ENCODE data around the gene WLS.
"Not testable (repeated sequence)": the region's sequence is repeated elsewhere in the genome, so short reads cannot be mapped to it uniquely, and the experiment has no call there.

WLS gene

GRCh38 chr1:68232289-68233148 lies at the start of gene WLS:
WLS (minus strand) TSS chr1:68232523; CDS start chr1:68232299, 224 bp downstream.
- DNase-seq: no peak

- DNase-seq: no peak
Observed at GRCh38 chr1:68280286-68280685, 48.0 kb upstream of the WLS start.

- DNase-seq: no peak
Observed at GRCh38 chr1:68279846-68280245, 47.5 kb upstream of the WLS start.

GRCh38 chr1:68278221-68278620 lies 45.9 kb upstream of the WLS start:
- no peak for DNase-seq

GRCh38 chr1:68276448-68276847 lies 44.1 kb upstream of the WLS start:
- DNase-seq: no peak

GRCh38 chr1:68273530-68273929 lies 41.2 kb upstream of the WLS start:
- DNase-seq: no peak

GRCh38 chr1:68271596-68271995 lies 39.3 kb upstream of the WLS start:
- no peak for DNase-seq

- DNase-seq: no peak
Observed at GRCh38 chr1:68270951-68271350, 38.6 kb upstream of the WLS start.

GRCh38 chr1:68269637-68270430 lies 37.5 kb upstream of the WLS start:
- no peak for DNase-seq

- no peak for DNase-seq
Observed at GRCh38 chr1:68268896-68269483, 36.7 kb upstream of the WLS start.

- not testable (repeated sequence) for DNase-seq
Observed at GRCh38 chr1:68256824-68257223, 24.5 kb upstream of the WLS start.

GRCh38 chr1:68255301-68255700 lies 23.0 kb upstream of the WLS start:
- no peak for DNase-seq

GRCh38 chr1:68254667-68255226 lies 22.4 kb upstream of the WLS start:
- DNase-seq: no peak

- DNase-seq: no peak
Observed at GRCh38 chr1:68237040-68237439, 4.7 kb upstream of the WLS start.

GRCh38 chr1:68234094-68234493 lies 1.8 kb upstream of the WLS start:
- no peak for DNase-seq

GRCh38 chr1:68233202-68233601 lies 879 bp upstream of the WLS start:
- no peak for DNase-seq

- DNase-seq: no peak
Observed at GRCh38 chr1:68231627-68232288, 565 bp downstream of the WLS start.

GRCh38 chr1:68230901-68231626 lies 1.3 kb downstream of the WLS start:
- no peak for DNase-seq

- DNase-seq: no peak
Observed at GRCh38 chr1:68230484-68230802, 1.9 kb downstream of the WLS start.

- DNase-seq: no peak
Observed at GRCh38 chr1:68229650-68230483, 2.5 kb downstream of the WLS start.

GRCh38 chr1:68228851-68229250 lies 3.5 kb downstream of the WLS start:
- no peak for DNase-seq

Data from activated CD8-positive, alpha-beta memory T cell treated with anti-CD3 and anti-CD28 coated beads for 24 hours (primary cell).